Sigmoid colon (tissue), 4 donors: ENCODE measurements around the gene CLEC4G.

Source experiments
- POLR2A ChIP-seq, 2 donors: fragments of 450-650 bp; IDR thresholded peaks; one replicate each; pipeline ENCODE4 v1.6.1; 2016; ENCODE audit warnings: antibody characterized with exemption in 2 of 2, mild to moderate bottlenecking in 2 of 2, moderate library complexity in 2 of 2
- POLR2AphosphoS5 ChIP-seq, 4 donors: sonication (generic); formaldehyde crosslinking; IDR thresholded peaks; one replicate each; pipeline ENCODE4 v1.6.1; 2017; ENCODE audit warnings: antibody characterized with exemption in 4 of 4

DNA sequence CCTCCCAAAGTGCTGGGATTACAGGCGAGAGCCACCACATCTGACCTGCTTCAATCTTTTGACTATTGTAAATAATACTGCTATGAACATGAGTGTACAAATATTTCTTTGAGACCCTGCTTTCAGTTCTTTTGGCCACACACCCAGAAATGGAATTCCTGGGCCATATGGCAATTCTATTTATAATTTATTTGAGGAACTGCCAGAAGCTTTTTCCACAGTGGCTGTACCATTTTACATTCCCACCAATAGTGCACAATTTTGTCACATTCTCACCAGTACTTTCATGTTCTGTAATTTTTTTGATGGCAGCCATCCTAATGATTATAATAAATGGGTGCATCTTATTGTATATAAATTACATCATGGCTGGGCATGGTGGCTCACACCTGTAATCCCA lies 16.2 kb downstream of the CLEC4G start:
- TF ChIP-seq POLR2AphosphoS5 (IDR thresholded peaks at IDR 0.05) (no peak), POLR2A (IDR thresholded peaks at IDR 0.05) (no peak)
